NCI-H1105 (cell line): ENCODE results near the gene CD274.
"Not testable (repeated sequence)": the region's sequence is repeated elsewhere in the genome, so short reads cannot be mapped to it uniquely, and the experiment has no call there.

Experiments
- DNase-seq: peaks from one replicate; lab custom pipeline; 2025; lab: John Stamatoyannopoulos, UW

Gene CD274

GRCh38 chr9:5450359-5451091 is at the start of gene CD274:
Gene CD274, plus strand, starts transcription at chr9:5450542. Its CDS starts 5,572 bp downstream, at chr9:5456114.
- DNase-seq: peak; percentile 83

- no peak for DNase-seq
These were observed 48.1 kb upstream of the CD274 start for GRCh38 chr9:5402217-5402616.

DNA sequence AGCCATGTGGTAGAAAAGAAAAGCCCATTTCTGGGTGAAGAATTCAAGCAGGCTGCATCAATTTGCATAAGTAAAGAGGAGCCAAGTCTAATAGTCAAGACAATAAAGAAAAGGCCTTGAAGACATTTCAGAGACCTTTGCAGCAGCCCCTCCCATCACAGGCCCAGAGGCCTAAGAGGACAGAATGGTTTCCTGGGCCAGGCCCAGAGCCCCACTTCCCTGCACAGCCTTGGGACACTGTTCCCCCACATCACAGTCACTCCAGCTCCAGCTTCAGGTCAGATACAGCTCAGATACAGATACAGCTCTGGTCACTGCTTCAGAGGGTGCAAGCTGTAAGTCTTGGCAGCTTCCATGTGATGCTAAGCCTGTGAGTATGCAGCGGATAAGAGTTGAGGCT is 41.7 kb upstream of the CD274 start:
- DNase-seq: no peak

DNA sequence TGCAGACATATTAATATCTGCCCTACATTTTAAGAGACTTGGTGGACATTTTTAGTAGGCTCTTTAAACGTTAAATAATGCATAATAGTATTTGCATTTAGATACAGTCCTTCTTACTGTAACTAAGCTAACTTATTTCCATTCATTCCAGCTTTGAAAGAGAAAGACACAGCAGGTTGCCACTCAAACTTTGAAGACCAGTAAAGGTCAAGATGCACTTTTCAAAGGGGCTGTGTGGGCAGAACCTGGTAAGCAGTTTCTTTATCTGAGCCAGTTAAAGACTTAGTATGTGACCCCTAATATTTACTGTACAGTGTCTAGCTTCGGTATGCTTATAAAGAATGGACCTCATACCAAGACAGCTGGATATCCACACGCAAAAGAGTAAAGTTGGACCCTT is 33.4 kb upstream of the CD274 start:
- no peak for DNase-seq

GRCh38 chr9:5418481-5418880 is 31.9 kb upstream of the CD274 start:
- DNase-seq: no peak

DNA sequence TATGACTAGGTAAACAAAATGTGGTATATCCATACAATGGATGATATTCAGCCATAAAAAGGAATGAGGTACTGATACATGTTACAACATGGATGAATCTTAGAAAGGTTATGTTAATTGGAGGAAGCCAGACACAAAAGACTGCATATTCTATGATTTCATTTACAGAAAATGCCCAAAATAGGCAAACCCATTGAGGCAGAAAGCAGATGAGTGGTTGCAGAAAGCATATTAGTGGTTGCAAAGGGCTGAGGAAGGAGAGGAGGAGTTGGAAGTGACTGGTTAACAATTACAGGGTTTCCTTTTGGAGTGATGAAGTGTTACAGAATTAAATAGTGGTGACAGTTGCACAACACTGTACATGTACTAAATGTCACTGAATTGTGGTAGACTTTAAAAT is 30.4 kb upstream of the CD274 start:
- DNase-seq: no peak

- DNase-seq: no peak
These were observed 29.2 kb upstream of the CD274 start for GRCh38 chr9:5421163-5421562.

- no peak for DNase-seq
These were observed 28.1 kb upstream of the CD274 start for GRCh38 chr9:5422276-5422675.

DNA sequence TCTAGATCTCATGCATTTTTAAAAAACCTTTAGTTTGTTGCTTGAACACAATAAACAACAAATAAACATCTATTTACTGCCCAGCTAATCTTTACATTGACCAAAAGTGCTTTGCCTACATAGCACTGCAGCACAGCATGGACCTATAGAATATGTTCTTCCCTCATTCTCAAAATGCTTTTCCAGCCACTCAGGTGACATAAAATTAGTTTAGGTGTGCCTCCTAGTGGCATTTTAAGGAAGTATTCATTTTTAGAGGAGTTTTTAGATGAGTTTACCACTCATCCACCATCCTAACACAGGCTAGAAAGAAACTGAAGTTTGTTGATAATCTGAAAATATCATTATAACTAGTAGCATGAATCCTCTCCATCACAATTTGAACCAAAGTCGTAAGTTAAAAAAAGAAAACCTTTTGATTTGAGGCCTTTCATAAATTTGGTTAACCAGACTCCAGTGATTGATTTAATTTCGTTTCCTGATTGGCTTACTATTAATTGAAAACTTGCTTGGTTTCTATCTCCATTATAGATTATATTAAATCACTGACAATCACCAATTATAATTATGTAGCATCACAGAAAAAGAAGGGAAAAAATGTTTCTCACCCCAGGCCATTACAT is 25.2 kb upstream of the CD274 start:
- peak; percentile 7 for DNase-seq

DNA sequence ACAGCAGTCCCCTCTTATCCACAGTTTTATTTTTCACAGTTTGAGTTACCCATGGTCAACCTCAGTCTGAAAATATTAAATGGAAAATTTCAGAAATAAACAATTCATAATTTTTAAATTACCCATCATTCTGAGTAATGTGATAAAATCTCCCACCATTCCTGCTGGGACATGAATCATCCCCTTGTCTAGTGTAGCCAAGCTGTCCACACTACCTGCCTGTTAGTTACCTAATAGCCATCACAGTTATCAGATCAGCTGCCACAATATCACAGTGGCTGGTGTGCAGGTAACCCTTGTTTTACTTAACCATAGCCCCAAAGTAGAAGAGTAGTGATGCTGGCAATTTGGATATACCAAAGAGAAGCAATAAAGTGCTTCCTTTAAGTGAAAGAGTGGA is 23.3 kb upstream of the CD274 start:
- no peak for DNase-seq

GRCh38 chr9:5428172-5428571 is 22.2 kb upstream of the CD274 start:
- no peak for DNase-seq

- DNase-seq: no peak
These were observed 21.4 kb upstream of the CD274 start for GRCh38 chr9:5428794-5429528.

GRCh38 chr9:5429873-5430564 is 20.3 kb upstream of the CD274 start:
- DNase-seq: no peak

DNA sequence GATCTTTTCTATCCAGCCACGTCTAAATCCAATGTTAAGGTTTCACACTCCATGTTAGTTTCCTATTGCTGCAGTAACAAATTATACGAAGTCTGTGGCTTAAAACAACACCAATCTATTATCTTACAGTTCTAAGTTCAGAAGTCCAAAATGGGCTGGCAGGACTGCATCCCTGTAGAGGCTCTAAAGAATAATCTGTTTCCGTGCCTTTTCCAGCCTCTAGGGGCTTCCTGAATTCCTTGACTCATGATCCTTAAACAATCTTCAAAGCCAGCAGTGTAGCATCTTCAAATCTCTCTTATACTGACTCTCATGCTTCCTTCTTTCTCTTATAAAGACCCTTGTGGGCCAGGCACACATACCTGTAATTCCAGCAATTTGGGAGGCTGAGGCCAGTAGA is 19.4 kb upstream of the CD274 start:
- no peak for DNase-seq

DNA sequence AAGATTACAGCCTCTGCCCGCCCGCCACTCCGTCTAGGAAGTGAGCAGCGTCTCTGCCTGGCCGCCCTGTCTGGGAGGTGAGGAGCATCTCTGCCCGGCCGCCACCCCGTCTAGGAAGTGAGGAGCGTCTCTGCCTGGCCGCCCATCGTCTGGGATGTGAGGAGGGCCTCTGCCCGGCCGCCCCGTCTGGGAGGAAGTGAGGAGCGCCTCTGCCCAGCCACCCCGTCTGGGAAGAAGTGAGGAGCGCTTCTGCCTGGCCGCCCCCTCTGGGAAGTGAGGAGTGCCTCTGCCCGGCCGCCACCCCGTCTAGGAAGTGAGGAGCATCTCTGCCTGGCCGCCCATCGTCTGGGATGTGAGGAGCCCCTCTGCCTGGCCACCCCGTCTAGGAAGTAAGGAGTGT is 17.5 kb upstream of the CD274 start:
- DNase-seq: not testable (repeated sequence)

GRCh38 chr9:5433328-5433727 is 17.0 kb upstream of the CD274 start:
- not testable (repeated sequence) for DNase-seq

DNA sequence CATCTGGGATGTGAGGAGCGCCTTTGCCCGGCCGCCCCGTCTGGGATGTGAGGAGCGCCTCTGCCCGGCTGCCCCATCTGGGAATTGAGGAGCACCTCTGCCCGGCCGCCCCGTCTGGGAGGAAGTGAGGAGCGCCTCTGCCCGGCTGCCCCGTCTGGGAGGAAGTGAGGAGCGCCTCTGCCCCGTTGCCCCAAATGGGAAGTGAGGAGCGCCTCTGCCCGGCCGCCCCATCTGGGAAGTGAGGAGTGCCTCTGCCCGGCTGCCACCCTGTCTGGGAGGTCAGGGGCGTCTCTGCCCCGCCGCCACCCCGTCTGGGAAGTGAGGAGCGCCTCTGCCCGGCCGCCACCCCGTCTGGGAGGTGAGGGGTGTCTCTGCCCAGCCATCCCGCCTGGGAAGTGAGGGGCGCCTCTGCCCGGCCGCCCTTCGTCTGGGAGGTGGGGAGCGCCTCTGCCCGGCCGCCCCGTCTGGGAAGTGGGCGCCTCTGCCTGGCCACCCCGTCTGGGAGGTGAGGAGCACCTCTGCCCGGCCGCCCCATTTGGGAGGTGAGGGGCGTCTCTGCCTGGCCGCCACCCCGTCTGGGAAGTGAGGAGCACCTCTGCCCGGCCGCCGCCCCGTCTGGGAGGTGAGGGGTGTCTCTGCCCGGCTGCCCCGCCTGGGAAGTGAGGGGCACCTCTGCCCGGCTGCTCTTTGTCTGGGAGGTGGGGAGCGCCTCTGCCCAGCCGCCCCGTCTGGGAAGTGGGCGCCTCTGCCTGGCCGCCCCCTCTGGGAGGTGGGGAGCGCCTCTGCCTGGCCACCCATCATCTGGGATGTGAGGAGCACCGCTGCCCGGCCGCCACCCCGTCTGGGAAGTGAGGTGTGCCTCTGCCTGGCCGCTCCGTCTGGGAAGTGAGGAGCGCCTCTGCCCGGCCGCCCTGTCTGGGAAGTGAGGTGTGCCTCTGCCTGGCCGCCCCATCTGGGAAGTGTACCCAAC is 16.2 kb upstream of the CD274 start:
- not testable (repeated sequence) for DNase-seq

GRCh38 chr9:5435912-5436311 is 14.4 kb upstream of the CD274 start:
- no peak for DNase-seq

DNA sequence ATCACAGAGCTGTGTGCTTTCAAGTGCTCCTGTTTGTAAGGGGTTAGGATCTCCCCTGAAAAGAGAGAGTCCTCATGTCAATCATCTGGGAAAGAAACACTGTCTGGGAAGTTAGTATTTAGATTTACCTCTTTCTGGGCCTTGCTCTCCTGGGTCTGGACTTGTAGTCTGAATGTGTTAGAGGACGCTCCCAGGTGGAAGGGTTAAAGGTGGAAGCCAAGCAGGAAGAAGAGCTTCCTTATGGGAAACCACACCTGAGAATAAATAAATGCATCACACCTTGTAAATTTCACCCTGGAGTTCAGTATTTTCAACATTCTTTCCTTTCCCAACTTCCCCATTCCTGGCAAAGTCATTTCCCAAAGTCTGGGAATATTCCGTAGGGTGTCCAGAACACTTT is 13.9 kb upstream of the CD274 start:
- DNase-seq: no peak

GRCh38 chr9:5437254-5438216 is 12.8 kb upstream of the CD274 start, which contains the start of gene PLGRKT:
Gene PLGRKT, minus strand, starts transcription at chr9:5437925. Its CDS starts 5,948 bp downstream, at chr9:5431977.
- peak; percentile 94 for DNase-seq
